ENCODE measurements around the gene COX7A1.
"Not testable (repeated sequence)": the region's sequence is repeated elsewhere in the genome, so short reads cannot be mapped to it uniquely, and the experiment has no call there.

The COX7A1 gene

GRCh38 chr19:36152352-36153091, at the start of gene COX7A1:
Gene COX7A1, minus strand, starts transcription at chr19:36152447. Its CDS starts 40 bp downstream, at chr19:36152407.
- DNase-seq (ENCODE audit: low read depth, low spot score), result peak; percentile 18
- in situ Hi-C loops (cut with HindIII; ENCODE audit: low sequenced_read_pairs), result no loop called here
- H3K4me3 ChIP-seq (ENCODE audit: low read depth, low read length), result peak within 1 kb of the TSS; percentile 26
- no peak for TF ChIP-seq CTCF (IDR thresholded peaks at IDR 0.05; ENCODE audit: low read depth, low read length)

- in situ Hi-C loops (cut with HindIII; ENCODE audit: low sequenced_read_pairs), result no loop called here
Observed at GRCh38 chr19:36201684-36202083, 49.4 kb upstream of the COX7A1 start.

GRCh38 chr19:36198119-36198518, 45.9 kb upstream of the COX7A1 start:
- no peak for TF ChIP-seq CTCF (IDR thresholded peaks at IDR 0.05; ENCODE audit: low read depth, low read length)
- DNase-seq (ENCODE audit: low read depth, low spot score), result no peak
- in situ Hi-C loops (cut with HindIII; ENCODE audit: low sequenced_read_pairs), result no loop called here
- no peak overlapping the region for H3K4me3 ChIP-seq (ENCODE audit: low read depth, low read length)

More at GRCh38 chr19:36201684-36202083, 49.4 kb upstream of the COX7A1 start:
- H3K4me3 ChIP-seq (ENCODE audit: low read depth, low read length), result no peak overlapping the region
- DNase-seq (ENCODE audit: low read depth, low spot score), result no peak
- no peak for TF ChIP-seq CTCF (IDR thresholded peaks at IDR 0.05; ENCODE audit: low read depth, low read length)

- no peak for TF ChIP-seq CTCF (IDR thresholded peaks at IDR 0.05; ENCODE audit: low read depth, low read length)
- H3K4me3 ChIP-seq (ENCODE audit: low read depth, low read length), result no peak overlapping the region
- in situ Hi-C loops (cut with HindIII; ENCODE audit: low sequenced_read_pairs), result no loop called here
- DNase-seq (ENCODE audit: low read depth, low spot score), result no peak
Observed at GRCh38 chr19:36196249-36196648, 44.0 kb upstream of the COX7A1 start.

- in situ Hi-C loops (cut with HindIII; ENCODE audit: low sequenced_read_pairs); DNase-seq (ENCODE audit: low read depth, low spot score); H3K4me3 ChIP-seq (ENCODE audit: low read depth, low read length): not testable (repeated sequence)
Observed at GRCh38 chr19:36186722-36187121, 34.5 kb upstream of the COX7A1 start.

- in situ Hi-C loops (cut with HindIII; ENCODE audit: low sequenced_read_pairs), result no loop called here
- no peak for TF ChIP-seq CTCF (IDR thresholded peaks at IDR 0.05; ENCODE audit: low read depth, low read length)
- no peak for DNase-seq (ENCODE audit: low read depth, low spot score)
- H3K4me3 ChIP-seq (ENCODE audit: low read depth, low read length), result no peak overlapping the region
Observed at GRCh38 chr19:36183245-36183628, 31.0 kb upstream of the COX7A1 start.

- in situ Hi-C loops (cut with HindIII; ENCODE audit: low sequenced_read_pairs), result no loop called here
- H3K4me3 ChIP-seq (ENCODE audit: low read depth, low read length), result no peak overlapping the region
- DNase-seq (ENCODE audit: low read depth, low spot score), result peak; percentile 80
- no peak for TF ChIP-seq CTCF (IDR thresholded peaks at IDR 0.05; ENCODE audit: low read depth, low read length)
Observed at GRCh38 chr19:36182612-36183244, 30.5 kb upstream of the COX7A1 start.

GRCh38 chr19:36179077-36179476, 26.8 kb upstream of the COX7A1 start:
- DNase-seq (ENCODE audit: low read depth, low spot score); in situ Hi-C loops (cut with HindIII; ENCODE audit: low sequenced_read_pairs); H3K4me3 ChIP-seq (ENCODE audit: low read depth, low read length): not testable (repeated sequence)

GRCh38 chr19:36173846-36174245, 21.6 kb upstream of the COX7A1 start:
- DNase-seq (ENCODE audit: low read depth, low spot score); in situ Hi-C loops (cut with HindIII; ENCODE audit: low sequenced_read_pairs); H3K4me3 ChIP-seq (ENCODE audit: low read depth, low read length): not testable (repeated sequence)

Measured in astrocyte of the spinal cord (primary cell).